Measurements from ENCODE around the gene TMEM151A.
"Not testable (repeated sequence)": the region's sequence is repeated elsewhere in the genome, so short reads cannot be mapped to it uniquely, and the experiment has no call there.

Gene TMEM151A

DNA sequence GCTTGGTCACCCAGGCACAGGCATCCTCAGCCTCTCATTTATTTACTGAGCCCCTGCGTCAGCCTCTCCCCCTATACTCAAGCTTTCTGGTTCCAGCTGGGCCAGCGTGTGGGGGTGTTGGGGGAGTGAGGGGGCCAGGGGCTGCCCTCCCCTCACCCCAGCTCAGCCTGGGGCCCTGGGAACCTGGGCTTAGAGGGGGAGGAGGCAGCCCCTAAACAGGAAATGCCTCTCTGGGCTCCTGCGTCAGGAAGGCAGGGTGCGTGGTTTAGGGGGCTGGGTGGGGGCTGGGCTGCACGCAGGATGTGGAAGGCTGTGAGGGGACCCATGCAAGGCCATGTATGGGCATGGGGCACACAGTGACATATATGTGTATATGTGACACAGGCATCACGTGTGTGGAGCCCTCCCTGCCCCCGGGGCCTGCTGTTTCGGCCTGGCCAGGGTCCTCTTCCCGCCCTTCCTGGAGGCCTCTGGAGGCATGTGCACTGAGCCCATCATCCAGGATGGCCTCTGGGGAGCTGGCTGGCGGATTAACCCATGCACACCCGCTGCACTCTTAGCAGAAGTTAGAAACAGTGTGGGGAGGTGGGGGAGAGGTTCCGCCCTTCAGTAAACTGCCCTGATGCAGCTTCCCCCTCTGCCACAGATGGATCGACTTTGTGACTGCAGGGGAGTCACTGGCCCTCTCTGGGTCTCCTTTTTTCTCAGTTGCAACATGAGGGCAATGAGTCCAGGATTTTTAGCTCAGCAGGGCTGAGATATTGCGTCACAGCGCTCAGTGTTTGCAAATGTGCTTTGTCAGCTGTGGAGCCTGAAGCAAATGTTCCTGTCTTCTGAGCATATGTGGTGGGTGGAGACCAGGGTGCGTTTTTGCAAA, 26.3 kb downstream of the TMEM151A start:
- no peak for DNase-seq (ENCODE audit: low spot score)
- no peak overlapping the region for H3K27ac ChIP-seq (replicated peaks; ENCODE audit: low read length)

DNA sequence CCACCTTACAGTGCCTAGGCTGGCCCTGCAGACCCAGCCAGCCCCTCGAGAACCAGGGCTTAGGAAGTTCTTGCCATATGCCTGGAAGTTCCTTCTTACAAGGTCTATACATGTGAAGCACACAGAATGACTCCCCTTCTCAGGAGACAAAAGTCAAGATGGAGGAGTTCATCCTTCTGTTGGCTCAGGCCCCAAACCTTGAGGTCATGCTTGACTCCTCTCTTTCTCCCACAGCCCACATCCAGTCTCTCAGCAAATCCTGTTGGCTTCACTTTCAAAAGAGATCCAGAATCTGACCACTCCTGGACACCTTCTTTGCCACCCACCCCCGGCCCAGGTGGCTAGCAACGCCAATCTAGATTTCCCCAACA, 26.9 kb downstream of the TMEM151A start:
- H2BK12ac ChIP-seq (ENCODE audit: low read length) = peak overlapping the region; percentile 31
- no CpG with 5 or more reads among the region's 3 CpGs for whole genome bisulfite sequencing, 2 donors (ENCODE audit: extremely low coverage in 2 of 2, insufficient read length in 2 of 2, insufficient replicate concordance in 1 of 2)
- no peak overlapping the region for H3K4me2 ChIP-seq (ENCODE audit: insufficient read depth, low read length, poor library complexity, severe bottlenecking)
- H3K27ac ChIP-seq (replicated peaks; ENCODE audit: low read length) = no peak overlapping the region
- H3K27me3 ChIP-seq (ENCODE audit: control insufficient read depth in 3 of 3, insufficient read depth in 3 of 3, low read depth in 1 of 3, low read length in 3 of 3) = no peaks in the 10 kb centered on the region
- no peaks in the 10 kb centered on the region for H3K36me3 ChIP-seq (replicated peaks in 1 of 2; ENCODE audit: control insufficient read depth in 2 of 2, insufficient read depth in 2 of 2, low read length in 2 of 2)
- H3K18ac ChIP-seq (ENCODE audit: low read length) = no peak overlapping the region
- H3K4ac ChIP-seq (ENCODE audit: low read length) = no peak overlapping the region
- H3K79me1 ChIP-seq (ENCODE audit: low read depth, low read length) = no peaks in the 10 kb centered on the region
- peak overlapping the region; percentile 45 for H4K8ac ChIP-seq (ENCODE audit: low read depth, low read length)
- H2BK5ac ChIP-seq (ENCODE audit: low read length) = no peak overlapping the region
- no peak overlapping the region for H3K14ac ChIP-seq (ENCODE audit: low read length)
- H4K91ac ChIP-seq (ENCODE audit: low read depth, low read length, poor library complexity) = no peak overlapping the region
- H3K23ac ChIP-seq (ENCODE audit: low read depth, low read length, poor library complexity) = no peak overlapping the region
- H3K9me3 ChIP-seq (replicated peaks in 1 of 2; ENCODE audit: control insufficient read depth in 2 of 2, insufficient read depth in 1 of 2, low read depth in 1 of 2, low read length in 2 of 2) = no peaks in the 10 kb centered on the region
- no peak overlapping the region for H3K4me3 ChIP-seq (ENCODE audit: low read length in 2 of 2)
- H2BK15ac ChIP-seq (ENCODE audit: low read length) = no peak overlapping the region
- no peak for DNase-seq (ENCODE audit: low spot score)
- peaks cover 25 to 31% of the 10 kb centered on the region in 2 donors for H3K4me1 ChIP-seq (ENCODE audit: control insufficient read depth in 2 of 2, insufficient read depth in 1 of 2, low read depth in 1 of 2, low read length in 2 of 2)
- no peak overlapping the region for H2AK5ac ChIP-seq (ENCODE audit: low read depth, low read length)
- H2AFZ ChIP-seq (ENCODE audit: low read length) = peak overlapping the region; percentile 84
- no peak overlapping the region for H3K9ac ChIP-seq (ENCODE audit: low read depth, low read length, poor library complexity)
- H2BK120ac ChIP-seq (ENCODE audit: low read depth, low read length) = no peak overlapping the region

More for the DNA sequence above, 26.3 kb downstream of the TMEM151A start:
- peaks cover 24 to 29% of the 10 kb centered on the region in 2 donors for H3K4me1 ChIP-seq (ENCODE audit: control insufficient read depth in 2 of 2, insufficient read depth in 1 of 2, low read depth in 1 of 2, low read length in 2 of 2)
- no peak overlapping the region for H4K91ac ChIP-seq (ENCODE audit: low read depth, low read length, poor library complexity)
- no peaks in the 10 kb centered on the region for H3K79me1 ChIP-seq (ENCODE audit: low read depth, low read length)
- peak overlapping the region; percentile 84 for H2AFZ ChIP-seq (ENCODE audit: low read length)
- no peaks in the 10 kb centered on the region for H3K27me3 ChIP-seq (ENCODE audit: control insufficient read depth in 3 of 3, insufficient read depth in 3 of 3, low read depth in 1 of 3, low read length in 3 of 3)
- H2BK120ac ChIP-seq (ENCODE audit: low read depth, low read length) = no peak overlapping the region
- no peak overlapping the region for H3K4me3 ChIP-seq (ENCODE audit: low read length in 2 of 2)
- H3K4me2 ChIP-seq (ENCODE audit: insufficient read depth, low read length, poor library complexity, severe bottlenecking) = no peak overlapping the region
- H3K9ac ChIP-seq (ENCODE audit: low read depth, low read length, poor library complexity) = no peak overlapping the region
- H2BK5ac ChIP-seq (ENCODE audit: low read length) = no peak overlapping the region
- H3K9me3 ChIP-seq (replicated peaks in 1 of 2; ENCODE audit: control insufficient read depth in 2 of 2, insufficient read depth in 1 of 2, low read depth in 1 of 2, low read length in 2 of 2) = no peaks in the 10 kb centered on the region
- peak overlapping the region; percentile 40 for H2BK15ac ChIP-seq (ENCODE audit: low read length)
- H3K4ac ChIP-seq (ENCODE audit: low read length) = no peak overlapping the region
- WGBS, 2 donors (ENCODE audit: extremely low coverage in 2 of 2, insufficient read length in 2 of 2, insufficient replicate concordance in 1 of 2) = no CpG with 5 or more reads among the region's 16 CpGs
- peak overlapping the region; percentile 3 for H2AK5ac ChIP-seq (ENCODE audit: low read depth, low read length)
- H2BK12ac ChIP-seq (ENCODE audit: low read length) = peak overlapping the region; percentile 31
- peak overlapping the region; percentile 69 for H3K18ac ChIP-seq (ENCODE audit: low read length)
- H3K36me3 ChIP-seq (replicated peaks in 1 of 2; ENCODE audit: control insufficient read depth in 2 of 2, insufficient read depth in 2 of 2, low read length in 2 of 2) = no peaks in the 10 kb centered on the region
- no peak overlapping the region for H3K14ac ChIP-seq (ENCODE audit: low read length)
- peak overlapping the region; percentile 90 for H4K8ac ChIP-seq (ENCODE audit: low read depth, low read length)
- H3K23ac ChIP-seq (ENCODE audit: low read depth, low read length, poor library complexity) = no peak overlapping the region

GRCh38 chr11:66320289-66320688, 28.6 kb downstream of the TMEM151A start:
- not testable (repeated sequence) for H3K79me1 ChIP-seq (ENCODE audit: low read depth, low read length); H3K27me3 ChIP-seq (ENCODE audit: control insufficient read depth in 3 of 3, insufficient read depth in 3 of 3, low read depth in 1 of 3, low read length in 3 of 3); H2BK15ac ChIP-seq (ENCODE audit: low read length); H2AFZ ChIP-seq (ENCODE audit: low read length); H3K27ac ChIP-seq (replicated peaks; ENCODE audit: low read length); H3K14ac ChIP-seq (ENCODE audit: low read length); H3K4me3 ChIP-seq (ENCODE audit: low read length in 2 of 2); H3K18ac ChIP-seq (ENCODE audit: low read length); H4K91ac ChIP-seq (ENCODE audit: low read depth, low read length, poor library complexity); DNase-seq (ENCODE audit: low spot score); H3K9me3 ChIP-seq (replicated peaks in 1 of 2; ENCODE audit: control insufficient read depth in 2 of 2, insufficient read depth in 1 of 2, low read depth in 1 of 2, low read length in 2 of 2); H3K4ac ChIP-seq (ENCODE audit: low read length); H3K36me3 ChIP-seq (replicated peaks in 1 of 2; ENCODE audit: control insufficient read depth in 2 of 2, insufficient read depth in 2 of 2, low read length in 2 of 2); H4K8ac ChIP-seq (ENCODE audit: low read depth, low read length); H2BK120ac ChIP-seq (ENCODE audit: low read depth, low read length); H3K23ac ChIP-seq (ENCODE audit: low read depth, low read length, poor library complexity); H2BK5ac ChIP-seq (ENCODE audit: low read length); H3K9ac ChIP-seq (ENCODE audit: low read depth, low read length, poor library complexity); H2BK12ac ChIP-seq (ENCODE audit: low read length); H3K4me2 ChIP-seq (ENCODE audit: insufficient read depth, low read length, poor library complexity, severe bottlenecking); H2AK5ac ChIP-seq (ENCODE audit: low read depth, low read length)
- no CpG with 5 or more reads among the region's 2 CpGs for WGBS, 2 donors (ENCODE audit: extremely low coverage in 2 of 2, insufficient read length in 2 of 2, insufficient replicate concordance in 1 of 2)
- H3K4me1 ChIP-seq (ENCODE audit: control insufficient read depth in 2 of 2, insufficient read depth in 1 of 2, low read depth in 1 of 2, low read length in 2 of 2) = peaks cover 29 to 34% of the 10 kb centered on the region in 2 donors

- not testable (repeated sequence) for DNase-seq (ENCODE audit: low spot score); H2BK12ac ChIP-seq (ENCODE audit: low read length); H3K4me3 ChIP-seq (ENCODE audit: low read length in 2 of 2); H3K18ac ChIP-seq (ENCODE audit: low read length); H3K14ac ChIP-seq (ENCODE audit: low read length); H2BK15ac ChIP-seq (ENCODE audit: low read length); H4K8ac ChIP-seq (ENCODE audit: low read depth, low read length); H2AK5ac ChIP-seq (ENCODE audit: low read depth, low read length); H3K27me3 ChIP-seq (ENCODE audit: control insufficient read depth in 3 of 3, insufficient read depth in 3 of 3, low read depth in 1 of 3, low read length in 3 of 3); H2AFZ ChIP-seq (ENCODE audit: low read length); H2BK120ac ChIP-seq (ENCODE audit: low read depth, low read length); H2BK5ac ChIP-seq (ENCODE audit: low read length); H3K4ac ChIP-seq (ENCODE audit: low read length); H3K9me3 ChIP-seq (replicated peaks in 1 of 2; ENCODE audit: control insufficient read depth in 2 of 2, insufficient read depth in 1 of 2, low read depth in 1 of 2, low read length in 2 of 2); H3K36me3 ChIP-seq (replicated peaks in 1 of 2; ENCODE audit: control insufficient read depth in 2 of 2, insufficient read depth in 2 of 2, low read length in 2 of 2); H3K9ac ChIP-seq (ENCODE audit: low read depth, low read length, poor library complexity); H3K79me1 ChIP-seq (ENCODE audit: low read depth, low read length); H3K27ac ChIP-seq (replicated peaks; ENCODE audit: low read length); H4K91ac ChIP-seq (ENCODE audit: low read depth, low read length, poor library complexity); H3K4me2 ChIP-seq (ENCODE audit: insufficient read depth, low read length, poor library complexity, severe bottlenecking); H3K23ac ChIP-seq (ENCODE audit: low read depth, low read length, poor library complexity)
- H3K4me1 ChIP-seq (ENCODE audit: control insufficient read depth in 2 of 2, insufficient read depth in 1 of 2, low read depth in 1 of 2, low read length in 2 of 2) = peaks cover 29 to 38% of the 10 kb centered on the region in 2 donors
- no CpG with 5 or more reads among the region's 6 CpGs for WGBS, 2 donors (ENCODE audit: extremely low coverage in 2 of 2, insufficient read length in 2 of 2, insufficient replicate concordance in 1 of 2)
Measured at GRCh38 chr11:66320748-66321147, 29.1 kb downstream of the TMEM151A start.
